RWPE1 (cell line): ENCODE data around the gene NUP214.

ENCODE experiments used
- CTCF ChIA-PET: fragments of 350-600 bp; sonication (Branson Sonifier 250); formaldehyde crosslinking; extraction: SDS; loops from one replicate; lab custom pipeline; 2021; lab: Yijun Ruan, JAX
- POLR2A ChIA-PET: fragments of 400-600 bp; formaldehyde crosslinking; extraction: SDS; loops from one replicate; lab custom pipeline; 2020; ENCODE audit warnings: antibody characterized with exemption; ENCODE audit not compliant: low non-redundant PET; lab: Yijun Ruan, JAX
- DNase-seq: peaks from one replicate; pipeline ENCODE4 v3.0.0; 2012; ENCODE audit warnings: low spot score
- H3K27ac ChIP-seq: fragments of 450-650 bp; 2 replicates; pipeline ENCODE4 v1.5.1; 2017
- TF ChIP-seq, protein P1 (sequence below): fragments of 450-650 bp; conservative IDR thresholded peaks from 2 replicates; pipeline ENCODE4 v1.5.1; 2017; ENCODE audit warnings: low read depth, mild to moderate bottlenecking

NUP214 gene

DNA sequence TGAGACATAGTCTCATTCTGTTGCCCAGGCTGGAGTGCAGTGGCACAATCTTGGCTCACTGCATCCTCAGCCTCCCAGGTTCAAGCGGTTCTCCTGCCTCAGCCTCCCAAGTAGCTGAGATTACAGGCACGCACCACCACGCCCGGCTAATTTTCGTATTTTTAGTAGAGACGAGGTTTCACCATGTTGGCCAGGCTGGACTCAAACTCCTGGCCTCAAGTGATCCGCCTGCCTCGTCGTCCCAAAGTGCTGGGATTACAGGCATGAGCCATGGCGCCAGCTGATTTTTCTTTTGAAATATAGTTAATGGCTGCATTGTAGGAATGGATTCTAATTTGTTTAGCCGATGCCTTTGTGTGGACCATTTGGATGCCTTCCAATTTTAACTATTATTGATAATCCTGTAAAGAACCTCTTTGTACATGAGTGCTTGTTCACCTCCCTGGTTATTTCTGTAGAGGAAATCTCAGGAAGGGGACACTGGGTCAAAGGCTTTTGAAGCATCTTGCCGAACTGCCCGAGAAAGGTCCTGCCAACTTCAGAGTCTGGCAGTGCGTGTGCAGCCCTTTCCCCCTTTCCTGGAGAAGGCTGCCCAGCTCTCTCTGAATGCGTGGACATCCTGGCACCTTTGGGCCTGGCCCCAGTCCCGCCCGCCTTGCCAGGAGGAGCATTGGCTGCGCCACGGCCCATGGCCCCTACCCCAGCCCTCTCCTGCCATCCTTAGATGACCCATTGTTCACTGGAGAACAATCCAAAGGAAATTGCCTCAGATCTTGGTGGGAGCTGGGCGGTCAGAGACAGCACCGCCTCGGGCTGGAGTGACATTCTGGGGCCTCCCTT, 8.9 kb upstream of the NUP214 start:
- CTCF ChIA-PET = interaction anchor here (0.6 kb wide), 1 partner anchor 7 kb away, joined by 3 read pairs; no protein-coding TSS in a partner anchor
- TF ChIP-seq, protein P1, sequence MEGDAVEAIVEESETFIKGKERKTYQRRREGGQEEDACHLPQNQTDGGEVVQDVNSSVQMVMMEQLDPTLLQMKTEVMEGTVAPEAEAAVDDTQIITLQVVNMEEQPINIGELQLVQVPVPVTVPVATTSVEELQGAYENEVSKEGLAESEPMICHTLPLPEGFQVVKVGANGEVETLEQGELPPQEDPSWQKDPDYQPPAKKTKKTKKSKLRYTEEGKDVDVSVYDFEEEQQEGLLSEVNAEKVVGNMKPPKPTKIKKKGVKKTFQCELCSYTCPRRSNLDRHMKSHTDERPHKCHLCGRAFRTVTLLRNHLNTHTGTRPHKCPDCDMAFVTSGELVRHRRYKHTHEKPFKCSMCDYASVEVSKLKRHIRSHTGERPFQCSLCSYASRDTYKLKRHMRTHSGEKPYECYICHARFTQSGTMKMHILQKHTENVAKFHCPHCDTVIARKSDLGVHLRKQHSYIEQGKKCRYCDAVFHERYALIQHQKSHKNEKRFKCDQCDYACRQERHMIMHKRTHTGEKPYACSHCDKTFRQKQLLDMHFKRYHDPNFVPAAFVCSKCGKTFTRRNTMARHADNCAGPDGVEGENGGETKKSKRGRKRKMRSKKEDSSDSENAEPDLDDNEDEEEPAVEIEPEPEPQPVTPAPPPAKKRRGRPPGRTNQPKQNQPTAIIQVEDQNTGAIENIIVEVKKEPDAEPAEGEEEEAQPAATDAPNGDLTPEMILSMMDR = no peak
- POLR2A ChIA-PET = no interaction called here
- no peak overlapping the region for H3K27ac ChIP-seq
- DNase-seq = no peak

DNA sequence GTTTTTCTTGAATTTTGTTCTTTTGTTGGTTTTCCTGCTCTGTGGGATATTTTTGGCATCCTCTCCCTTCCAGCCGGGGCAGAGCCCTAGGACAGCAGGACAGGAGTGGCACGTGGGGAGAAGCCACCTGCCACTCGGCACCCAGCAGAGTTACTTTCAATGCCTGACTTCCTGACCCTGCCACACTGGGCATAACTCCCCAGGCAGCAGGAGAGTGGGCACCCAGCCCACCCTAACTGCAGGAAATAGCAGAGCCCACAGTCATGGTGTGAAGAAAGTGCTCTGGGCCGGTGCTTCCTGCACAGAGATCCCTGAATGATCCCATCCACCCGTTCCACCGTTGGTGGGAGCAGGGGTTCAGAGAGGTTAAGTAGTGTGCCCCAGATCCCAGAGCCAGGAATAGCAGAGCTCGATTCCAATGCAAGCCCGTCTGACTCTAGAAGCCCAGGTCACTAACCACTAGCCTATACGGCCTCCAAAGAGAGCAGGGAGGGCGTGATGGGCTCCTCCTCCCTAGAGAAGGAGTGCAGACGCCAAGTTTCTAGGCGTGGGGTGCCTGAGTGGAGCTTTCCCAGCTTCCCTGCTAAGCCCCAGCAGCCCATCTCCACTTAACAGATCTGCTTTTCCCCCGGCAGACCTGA, 8.1 kb upstream of the NUP214 start:
- no peak for DNase-seq
- POLR2A ChIA-PET = no interaction called here
- H3K27ac ChIP-seq = no peak overlapping the region
- CTCF ChIA-PET = no interaction called here
- TF ChIP-seq, protein P1 = no peak

DNA sequence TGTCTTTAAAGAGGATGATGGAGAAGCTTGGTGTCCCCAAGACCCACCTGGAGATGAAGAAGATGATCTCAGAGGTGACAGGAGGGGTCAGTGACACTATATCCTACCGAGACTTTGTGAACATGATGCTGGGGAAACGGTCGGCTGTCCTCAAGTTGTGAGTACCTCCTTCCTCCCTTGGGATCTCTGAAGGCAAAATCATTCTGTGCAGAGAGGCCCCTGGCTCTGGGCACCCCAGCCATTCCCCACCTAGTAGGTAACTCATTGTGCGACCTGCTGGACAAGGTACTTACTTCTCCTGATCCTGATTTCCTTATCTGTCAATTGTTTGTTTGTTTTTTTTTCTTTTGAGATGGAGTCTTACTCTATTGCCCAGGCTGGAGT, 7.6 kb upstream of the NUP214 start:
- DNase-seq = no peak
- CTCF ChIA-PET = no interaction called here
- POLR2A ChIA-PET = no interaction called here
- H3K27ac ChIP-seq = no peak overlapping the region
- TF ChIP-seq, protein P1 = no peak

DNA sequence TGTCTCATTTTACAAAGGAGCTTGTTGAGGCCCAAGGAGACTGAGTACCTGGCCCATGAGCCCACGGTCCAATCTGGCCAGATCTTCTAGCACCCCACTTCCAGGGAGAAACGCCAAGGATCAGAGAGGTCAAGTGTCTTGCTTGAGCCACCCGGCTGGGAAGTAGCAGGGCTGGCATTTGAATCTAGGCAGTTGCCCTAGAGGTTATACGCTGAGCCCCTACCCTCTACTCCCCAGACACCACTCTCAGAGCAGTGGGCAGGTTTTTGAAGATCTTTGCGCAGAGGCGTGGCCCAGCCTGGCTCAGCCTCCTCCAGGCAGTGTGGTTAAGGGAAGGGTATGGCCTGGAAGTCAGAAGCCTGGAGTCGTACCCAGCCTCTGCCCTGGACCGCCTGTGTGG, 5.8 kb upstream of the NUP214 start:
- no peak for DNase-seq
- TF ChIP-seq, protein P1 = no peak
- POLR2A ChIA-PET = no interaction called here

DNA sequence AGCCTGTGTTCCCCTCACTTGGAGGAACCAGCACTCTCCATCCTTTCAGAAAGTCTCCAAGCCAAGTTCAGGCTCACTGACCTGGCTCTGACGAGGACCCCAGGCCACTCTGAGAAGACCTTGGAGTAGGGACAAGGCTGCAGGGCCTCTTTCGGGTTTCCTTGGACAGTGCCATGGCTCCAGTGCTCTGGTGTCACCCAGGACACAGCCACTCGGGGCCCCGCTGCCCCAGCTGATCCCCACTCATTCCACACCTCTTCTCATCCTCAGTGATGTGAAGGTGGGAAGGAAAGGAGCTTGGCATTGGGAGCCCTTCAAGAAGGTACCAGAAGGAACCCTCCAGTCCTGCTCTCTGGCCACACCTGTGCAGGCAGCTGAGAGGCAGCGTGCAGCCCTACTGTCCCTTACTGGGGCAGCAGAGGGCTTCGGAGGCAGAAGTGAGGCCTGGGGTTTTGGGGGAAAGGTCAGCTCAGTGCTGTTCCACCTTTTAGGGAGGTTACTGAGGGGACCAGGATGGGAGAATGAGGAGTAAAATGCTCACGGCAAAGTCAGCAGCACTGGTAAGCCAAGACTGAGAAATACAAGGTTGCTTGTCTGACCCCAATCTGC, 4.7 kb upstream of the NUP214 start:
- DNase-seq = no peak
- TF ChIP-seq, protein P1 = no peak
- H3K27ac ChIP-seq = no peak overlapping the region
- ChIA-PET CTCF (no interaction called here), POLR2A (no interaction called here)

More for the DNA sequence above, 5.8 kb upstream of the NUP214 start:
- CTCF ChIA-PET = interaction anchor here (1.0 kb wide), 1 partner anchor 217 kb away, joined by 6 read pairs; no protein-coding TSS in a partner anchor
- no peak overlapping the region for H3K27ac ChIP-seq

DNA sequence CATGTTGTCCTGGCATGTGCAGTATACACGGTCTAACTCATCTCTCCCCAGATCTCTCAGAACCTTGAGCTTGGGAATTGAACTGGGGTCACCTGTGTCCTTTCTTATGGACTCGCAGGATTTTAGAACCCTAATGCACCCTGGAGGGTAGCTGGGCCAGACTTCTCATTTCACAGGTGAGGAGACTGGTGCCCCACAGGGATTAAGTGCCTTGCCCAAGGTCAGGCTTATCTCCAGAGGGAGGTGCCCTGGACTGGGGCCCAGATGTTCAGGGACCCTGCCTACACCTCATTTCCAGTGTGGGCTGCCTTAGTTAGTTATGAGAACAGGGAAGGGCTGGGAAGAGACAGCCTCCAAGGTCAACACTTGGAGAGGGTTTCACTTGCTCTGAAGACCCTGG, 4.0 kb upstream of the NUP214 start:
- CTCF ChIA-PET = no interaction called here
- H3K27ac ChIP-seq = no peak overlapping the region
- TF ChIP-seq, protein P1 = no peak
- DNase-seq = no peak
- POLR2A ChIA-PET = no interaction called here
